ENCODE data around the gene RASSF1. TPM values are rescaled to one million over a fixed set of nuclear protein-coding genes. Genes with fewer than 3 reads are reported as not detected.

RASSF1 gene
- total and polyA plus RNA-seq, 2 donors from 2014 or later, result 19.1 to 28.9 TPM

- Histone ChIP-seq H3K27ac (ENCODE audit: low read depth in 2 of 2, low read length in 2 of 2) (no peak overlapping the region), H3K4me3 (ENCODE audit: low read length in 3 of 3) (no peak overlapping the region), H3K9me3 (ENCODE audit: control insufficient read depth in 2 of 3, insufficient read depth in 1 of 3, low read length in 3 of 3) (no peaks in the 10 kb centered on the region), H3K27me3 (ENCODE audit: control insufficient read depth, insufficient read depth, low read length) (no peaks in the 10 kb centered on the region), H3K36me3 (ENCODE audit: control insufficient read depth in 2 of 3, insufficient read depth in 3 of 3, low read length in 3 of 3) (no peaks in the 10 kb centered on the region), H3K9ac (ENCODE audit: low read length in 3 of 3) (no peak overlapping the region), H3K4me1 (ENCODE audit: control insufficient read depth in 2 of 3, insufficient read depth in 2 of 3, low read depth in 1 of 3, low read length in 3 of 3) (peaks cover 2 to 16% (median 6%) of the 10 kb centered on the region in 3 donors)
- no peak for FAIRE-seq
- TF ChIP-seq CTCF (IDR thresholded peaks at IDR 0.05; ENCODE audit: borderline replicate concordance, extremely low read depth, insufficient read depth), result no peak
- DNase-seq, result peak in 2 of 5 donors; percentile 57 to 67
- intact Hi-C loops (cut with DNase I), result no loop called here
Measured at GRCh38 chr3:50341996-50342650, 1.5 kb upstream of the RASSF1 start.

GRCh38 chr3:50341537-50341936, 901 bp upstream of the RASSF1 start:
- intact Hi-C loops (cut with DNase I), result no loop called here
- FAIRE-seq (no peak), DNase-seq (peak in 2 of 5 donors; percentile 57 to 71)
- Histone ChIP-seq H3K4me1 (ENCODE audit: control insufficient read depth in 2 of 3, insufficient read depth in 2 of 3, low read depth in 1 of 3, low read length in 3 of 3) (peaks cover 2 to 16% (median 6%) of the 10 kb centered on the region in 3 donors), H3K9me3 (ENCODE audit: control insufficient read depth in 2 of 3, insufficient read depth in 1 of 3, low read length in 3 of 3) (no peaks in the 10 kb centered on the region), H3K27me3 (ENCODE audit: control insufficient read depth, insufficient read depth, low read length) (no peaks in the 10 kb centered on the region), H3K4me3 (ENCODE audit: low read length in 3 of 3) (no peak overlapping the region), H3K36me3 (ENCODE audit: control insufficient read depth in 2 of 3, insufficient read depth in 3 of 3, low read length in 3 of 3) (no peaks in the 10 kb centered on the region), H3K27ac (ENCODE audit: low read depth in 2 of 2, low read length in 2 of 2) (no peak overlapping the region), H3K9ac (ENCODE audit: low read length in 3 of 3) (no peak overlapping the region)
- no peak for TF ChIP-seq CTCF (IDR thresholded peaks at IDR 0.05; ENCODE audit: borderline replicate concordance, extremely low read depth, insufficient read depth)

- no peak for TF ChIP-seq CTCF (IDR thresholded peaks at IDR 0.05; ENCODE audit: borderline replicate concordance, extremely low read depth, insufficient read depth)
- FAIRE-seq (no peak), DNase-seq (no peak)
- Histone ChIP-seq H3K27me3 (ENCODE audit: control insufficient read depth, insufficient read depth, low read length) (no peaks in the 10 kb centered on the region), H3K4me3 (ENCODE audit: low read length in 3 of 3) (peak overlapping the region in 2 of 3 donors; percentile 28 to 47), H3K9me3 (ENCODE audit: control insufficient read depth in 2 of 3, insufficient read depth in 1 of 3, low read length in 3 of 3) (no peaks in the 10 kb centered on the region), H3K9ac (ENCODE audit: low read length in 3 of 3) (no peak overlapping the region), H3K4me1 (ENCODE audit: control insufficient read depth in 2 of 3, insufficient read depth in 2 of 3, low read depth in 1 of 3, low read length in 3 of 3) (peaks cover 2 to 18% (median 14%) of the 10 kb centered on the region in 3 donors), H3K27ac (ENCODE audit: low read depth in 2 of 2, low read length in 2 of 2) (peak overlapping the region; percentile 61 to 75), H3K36me3 (ENCODE audit: control insufficient read depth in 2 of 3, insufficient read depth in 3 of 3, low read length in 3 of 3) (no peaks in the 10 kb centered on the region)
- intact Hi-C loops (cut with DNase I), result no loop called here
Measured at GRCh38 chr3:50340147-50340447, 539 bp downstream of the RASSF1 start.

All from kidney (tissue), 14 donors.